Common myeloid progenitor, CD34-positive (primary cell): ENCODE data around the gene APBB1IP.

Source experiments
- CTCF ChIA-PET: fragments of 350-600 bp; sonication (Branson Sonifier 250); formaldehyde crosslinking; loops from one replicate; lab custom pipeline; 2021; ENCODE audit warnings: antibody characterized with exemption; lab: Charles Lee
- POLR2A ChIA-PET: fragments of 350-600 bp; sonication (Branson Sonifier 250); formaldehyde crosslinking; loops from one replicate; lab custom pipeline; 2021; ENCODE audit warnings: antibody characterized with exemption; lab: Charles Lee
- DNase-seq, 3 donors: peaks; one replicate each; pipeline versions ENCODE4 v3.0.0 to v3.0.0-alpha.2; 2013
- H3K27ac ChIP-seq, 2 experiments: 1 replicate in 1 of 2; 2 replicates in 1 of 2; pipeline ENCODE4 v1.7.0; 2013; ENCODE audit warnings: inconsistent platforms in 2 of 2, low read length in 2 of 2, mild to moderate bottlenecking in 2 of 2, low read depth in 1 of 2, moderate library complexity in 1 of 2; ENCODE audit not compliant: severe bottlenecking in 2 of 2, insufficient read depth in 1 of 2, poor library complexity in 1 of 2
- H3K27me3 ChIP-seq, 5 experiments: replicated peaks in 2 of 5; 1 replicate in 3 of 5; 2 replicates in 2 of 5; pipeline versions ENCODE4 v1.6.1 to v1.7.0; 2013; ENCODE audit warnings: low read length in 4 of 5, mild to moderate bottlenecking in 2 of 5, moderate library complexity in 2 of 5, inconsistent platforms in 1 of 5; ENCODE audit not compliant: insufficient read depth in 5 of 5, control insufficient read depth in 4 of 5
- H3K36me3 ChIP-seq, 4 experiments: 1 replicate in 2 of 4; 2 replicates in 2 of 4; pipeline versions ENCODE4 v1.6.1 to v1.7.0; 2013; ENCODE audit warnings: low read length in 3 of 4, control low read depth in 1 of 4, mild to moderate bottlenecking in 1 of 4; ENCODE audit not compliant: control insufficient read depth in 4 of 4, insufficient read depth in 4 of 4
- H3K4me1 ChIP-seq, 4 experiments: 1 replicate in 3 of 4; 2 replicates in 1 of 4; pipeline versions ENCODE4 v1.6.1 to v1.7.1; 2013; ENCODE audit warnings: low read length in 3 of 4, mild to moderate bottlenecking in 3 of 4, control low read depth in 1 of 4, inconsistent platforms in 1 of 4, moderate library complexity in 1 of 4; ENCODE audit not compliant: control insufficient read depth in 4 of 4, insufficient read depth in 4 of 4; ENCODE audit errors: control extremely low read depth in 1 of 4
- H3K4me3 ChIP-seq, 7 experiments: 1 replicate in 4 of 7; 2 replicates in 3 of 7; pipeline versions ENCODE4 v1.5.1 to v1.7.0; 2013; ENCODE audit warnings: mild to moderate bottlenecking in 7 of 7, low read length in 6 of 7, moderate library complexity in 6 of 7, inconsistent platforms in 2 of 7, low read depth in 2 of 7, control low read depth in 1 of 7; ENCODE audit not compliant: insufficient read depth in 4 of 7, control insufficient read depth in 1 of 7; ENCODE audit errors: extremely low read depth in 1 of 7
- H3K9me3 ChIP-seq, 5 experiments: 1 replicate in 4 of 5; 2 replicates in 1 of 5; pipeline versions ENCODE4 v1.6.1 to v1.7.1; 2013; ENCODE audit warnings: low read length in 4 of 5, mild to moderate bottlenecking in 2 of 5, inconsistent platforms in 1 of 5, low read depth in 1 of 5, moderate library complexity in 1 of 5; ENCODE audit not compliant: control insufficient read depth in 4 of 5, insufficient read depth in 2 of 5; ENCODE audit errors: control extremely low read depth in 1 of 5
- WGBS: methylation state at CpG from one replicate; pipeline ENCODE4 v1.1.5; 2013; ENCODE audit not compliant: insufficient coverage; 5-methylcytosine and 5-hydroxymethylcytosine counted together

Gene APBB1IP

DNA sequence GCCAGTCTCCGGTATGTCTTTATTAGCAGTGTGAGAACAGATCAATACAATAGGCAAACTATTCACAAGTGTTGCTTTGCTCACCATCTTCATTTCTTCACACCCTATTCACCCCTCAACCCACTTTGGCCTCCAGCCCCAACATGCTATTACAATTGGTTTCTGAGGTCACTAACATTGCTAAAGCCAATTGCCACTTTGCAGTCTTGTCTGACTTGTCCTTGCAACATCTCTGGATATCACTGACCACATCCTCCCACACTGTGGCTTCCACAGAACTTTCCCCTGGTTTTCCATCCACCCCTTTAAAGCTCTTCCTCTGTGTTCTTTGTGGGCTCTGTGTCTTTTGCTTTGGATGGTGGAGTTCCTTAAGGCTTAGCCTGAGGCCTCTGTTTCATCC, 5.2 kb upstream of the APBB1IP start:
- no peak overlapping the region for H3K27ac ChIP-seq

DNA sequence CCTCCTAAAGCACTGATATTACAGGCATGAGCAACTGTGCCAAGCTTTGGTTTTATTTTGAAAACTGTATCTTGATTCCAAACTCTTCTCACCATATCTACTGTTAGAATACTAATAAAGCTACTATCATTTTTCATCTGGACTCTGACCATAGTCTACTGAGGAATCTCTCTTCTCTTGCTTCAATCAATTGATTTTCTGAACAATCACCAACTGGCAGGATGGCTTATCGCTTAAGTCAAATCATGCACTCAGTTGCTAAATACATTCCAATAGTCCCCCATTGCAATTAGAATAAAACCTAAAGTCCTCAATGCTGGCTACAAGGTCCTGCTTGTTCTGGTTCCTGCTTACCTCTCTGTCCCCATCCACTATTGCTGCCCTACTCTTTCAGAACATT, 2.3 kb upstream of the APBB1IP start:
- Histone ChIP-seq H3K4me1 (peaks cover 26 to 57% (median 39%) of the 10 kb centered on the region in 4 experiments), H3K36me3 (no peaks in the 10 kb centered on the region), H3K4me3 (peak overlapping the region in 1 of 7 experiments; percentile 4), H3K27ac (no peak overlapping the region), H3K9me3 (no peaks in the 10 kb centered on the region), H3K27me3 (no peaks in the 10 kb centered on the region)
- ChIA-PET CTCF (interaction anchor here (1.3 kb wide), 1 partner anchor 10 kb away, joined by 5 read pairs; no protein-coding TSS in a partner anchor), POLR2A (no interaction called here)
- no peak for DNase-seq
- WGBS, result 100% methylated on average over 1 of the region's 1 CpG

More for the DNA sequence above, 5.2 kb upstream of the APBB1IP start:
- CTCF ChIA-PET, result no interaction called here
- H3K36me3 ChIP-seq, result no peaks in the 10 kb centered on the region
- peaks cover 22 to 44% (median 31%) of the 10 kb centered on the region in 4 experiments for H3K4me1 ChIP-seq
- DNase-seq, result no peak
- 100% methylated on average over 1 of the region's 1 CpG for WGBS
- H3K9me3 ChIP-seq, result no peaks in the 10 kb centered on the region
- H3K27me3 ChIP-seq, result no peaks in the 10 kb centered on the region
- H3K4me3 ChIP-seq, result no peak overlapping the region
- POLR2A ChIA-PET, result no interaction called here

DNA sequence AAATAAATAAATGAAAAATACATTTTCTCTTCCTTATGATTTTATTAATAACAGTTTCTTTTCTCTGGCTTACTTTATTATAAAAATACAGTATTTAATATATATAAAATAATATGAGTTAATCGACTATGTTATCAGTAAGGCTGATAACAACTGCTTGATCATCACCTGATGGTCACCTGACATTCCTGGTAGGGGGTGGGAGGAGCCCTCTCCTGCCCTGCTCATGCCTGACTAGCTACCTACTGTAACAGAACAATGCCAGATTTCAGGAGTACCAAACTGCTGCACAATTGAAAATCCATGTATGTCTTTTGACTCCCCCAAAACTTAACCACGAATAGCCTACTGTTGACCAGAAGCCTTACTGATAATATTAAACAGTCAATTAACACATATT, 1.3 kb upstream of the APBB1IP start:
- H3K4me1 ChIP-seq, result peaks cover 30 to 55% (median 43%) of the 10 kb centered on the region in 4 experiments
- H3K9me3 ChIP-seq, result no peaks in the 10 kb centered on the region
- no peaks in the 10 kb centered on the region for H3K27me3 ChIP-seq
- peak overlapping the region in 1 of 2 experiments; percentile 89 for H3K27ac ChIP-seq
- H3K4me3 ChIP-seq, result peak overlapping the region in 3 of 7 experiments; percentile 75 to 93 (median 85)
- H3K36me3 ChIP-seq, result peaks cover 0 to 5% (median 1%) of the 10 kb centered on the region in 4 experiments
- ChIA-PET POLR2A (no interaction called here), CTCF (interaction anchor here (0.8 to 2.6 kb wide), 2 partner anchors 79 to 120 kb away, joined by 3 to 5 read pairs; no protein-coding TSS in a partner anchor)
- DNase-seq, result no peak
- WGBS, result no CpG with 5 or more reads among the region's 2 CpGs

DNA sequence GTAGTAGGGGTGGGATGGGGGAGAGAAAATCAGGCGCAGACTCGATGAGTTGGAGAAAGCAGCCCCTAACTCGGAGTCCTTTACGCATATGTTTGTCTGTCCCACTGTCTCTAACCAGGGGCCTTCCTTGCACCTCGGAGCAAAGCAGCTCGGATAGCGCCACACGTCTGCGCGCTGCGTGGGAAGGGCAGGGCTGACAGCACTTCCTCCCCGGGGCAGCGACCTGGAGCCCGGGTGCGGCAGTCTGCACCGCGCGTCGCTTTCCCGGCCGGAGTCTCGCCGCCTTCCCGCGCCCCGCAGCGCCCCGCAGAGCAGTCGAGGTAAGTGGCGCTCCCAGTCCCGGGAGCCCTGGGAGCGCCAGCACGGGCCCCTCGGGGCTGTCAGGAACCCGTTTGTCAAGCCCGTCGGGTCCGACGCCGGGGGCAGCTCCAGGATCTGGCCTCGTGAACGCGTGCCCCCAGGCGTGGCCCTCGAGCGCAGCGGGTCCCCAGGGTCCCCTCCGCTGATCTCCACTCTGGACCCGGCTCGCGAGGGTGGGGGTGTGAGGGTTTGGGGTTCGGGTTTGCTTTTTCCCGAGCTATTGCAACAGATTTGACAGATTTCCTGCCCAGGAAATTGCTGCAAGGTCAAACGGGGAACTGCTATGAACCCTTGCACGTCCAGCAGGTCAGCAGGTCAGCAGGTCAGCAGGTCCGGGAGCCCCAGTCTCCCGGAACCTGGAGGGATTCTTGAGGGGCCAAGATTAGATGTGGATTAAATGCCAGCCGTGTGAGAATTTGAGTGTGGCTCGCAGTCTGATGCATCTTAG, 597 bp downstream of the APBB1IP start:
- under 1% methylated on average over 37 of the region's 59 CpGs for WGBS

DNA sequence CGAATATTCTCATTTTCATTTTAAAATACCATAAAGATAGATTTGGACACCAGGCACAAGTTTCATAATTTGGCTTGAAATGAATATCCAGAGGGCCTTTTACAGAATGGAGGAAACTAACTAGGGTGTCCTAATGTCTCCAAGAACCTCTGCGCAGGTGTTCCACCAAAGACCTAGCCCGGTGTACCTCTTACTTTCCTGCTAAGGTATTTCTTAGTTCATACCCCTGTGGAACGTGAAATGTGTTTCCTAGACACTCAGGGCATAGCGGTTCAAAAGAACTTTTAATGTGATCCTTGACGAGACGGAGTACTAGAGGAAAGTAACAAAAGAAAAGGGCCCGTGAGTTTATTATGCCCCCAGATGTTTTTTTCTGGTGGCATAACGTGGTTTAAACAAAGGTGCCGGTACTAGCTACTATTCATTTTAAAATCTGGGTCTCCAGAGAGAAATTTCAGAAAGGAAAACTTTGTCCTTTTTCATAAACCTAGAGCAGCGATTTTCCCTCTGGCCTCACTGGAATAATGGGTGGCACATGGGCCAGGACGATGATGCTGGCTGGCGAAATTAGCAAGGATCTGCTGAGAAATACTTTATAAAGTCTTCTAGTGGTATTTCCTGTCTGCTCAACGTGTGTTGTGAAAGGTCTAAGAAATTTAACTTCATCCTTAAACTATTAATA, 1.4 kb downstream of the APBB1IP start:
- WGBS, result 0% methylated on average over 7 of the region's 14 CpGs
- peaks cover 0 to 13% (median 6%) of the 10 kb centered on the region in 4 experiments for H3K36me3 ChIP-seq
- ChIA-PET POLR2A (interaction anchor here (0.6 kb wide), 1 partner anchor 22 kb away, joined by 3 read pairs; no protein-coding TSS in a partner anchor), CTCF (no interaction called here)
- DNase-seq, result peak in 1 of 3 donors; percentile 26
- H3K4me1 ChIP-seq, result peaks cover 31 to 58% (median 39%) of the 10 kb centered on the region in 4 experiments
- H3K4me3 ChIP-seq, result peak overlapping the region in 6 of 7 experiments; percentile 73 to 93 (median 88)
- no peaks in the 10 kb centered on the region for H3K27me3 ChIP-seq
- no peaks in the 10 kb centered on the region for H3K9me3 ChIP-seq
- peak overlapping the region; percentile 85 to 89 for H3K27ac ChIP-seq

More for the DNA sequence above, 597 bp downstream of the APBB1IP start:
- peak; percentile 54 to 73 (median 66) for DNase-seq
- ChIA-PET CTCF (interaction anchor here (1.5 to 2.6 kb wide), 2 partner anchors 78 to 104 kb away, joined by 3 to 5 read pairs; no protein-coding TSS in a partner anchor), POLR2A (interaction anchor here (0.6 to 0.7 kb wide), 2 partner anchors 14 to 21 kb away, joined by 3 read pairs; no protein-coding TSS in a partner anchor)
- Histone ChIP-seq H3K4me3 (peak overlapping the region; percentile 73 to 93 (median 86)), H3K27me3 (no peaks in the 10 kb centered on the region), H3K9me3 (no peaks in the 10 kb centered on the region), H3K36me3 (peaks cover 0 to 7% (median 2%) of the 10 kb centered on the region in 4 experiments), H3K27ac (peak overlapping the region; percentile 85 to 89), H3K4me1 (peaks cover 31 to 58% (median 40%) of the 10 kb centered on the region in 4 experiments)

DNA sequence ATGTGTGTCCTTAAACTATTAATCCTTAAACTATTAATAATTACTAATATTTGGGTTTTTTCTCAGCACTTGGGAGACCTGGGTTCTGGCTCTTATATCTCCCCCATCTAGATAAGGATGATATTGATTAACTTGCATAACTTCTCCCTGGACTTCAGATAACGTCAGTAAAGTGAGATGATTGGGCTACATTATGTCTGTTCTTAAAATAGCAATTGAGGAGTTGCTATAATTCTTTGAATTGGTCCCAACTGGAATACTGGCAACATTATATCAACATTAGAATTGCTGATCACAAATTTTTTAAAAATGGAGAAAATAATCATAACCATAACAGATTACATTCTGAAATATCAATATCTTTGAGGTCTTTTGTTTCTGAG, 1.9 kb downstream of the APBB1IP start:
- POLR2A ChIA-PET, result no interaction called here
- Histone ChIP-seq H3K27me3 (no peaks in the 10 kb centered on the region), H3K27ac (peak overlapping the region; percentile 85 to 89), H3K9me3 (no peaks in the 10 kb centered on the region), H3K4me3 (peak overlapping the region in 6 of 7 experiments; percentile 73 to 93 (median 88)), H3K36me3 (peaks cover 0 to 13% (median 6%) of the 10 kb centered on the region in 4 experiments), H3K4me1 (peaks cover 31 to 58% (median 39%) of the 10 kb centered on the region in 4 experiments)
- WGBS, result no CpG with 5 or more reads among the region's 1 CpG
- CTCF ChIA-PET, result no interaction called here
- no peak for DNase-seq
